Small intestine (tissue), 7 donors: ENCODE results near the gene CCDC188. TPM values are rescaled to one million over a fixed set of nuclear protein-coding genes. Genes with fewer than 3 reads are reported as not detected.
A peak's percentile ranks its signal among the peaks of the same experiment; 100 is the strongest.

Experiments used
- DNase-seq, 2 donors: peaks; one replicate each; pipeline versions ENCODE4 v3.0.0 to v3.0.0-alpha.2; 2013
- FAIRE-seq: peaks from 2 replicates; lab custom pipeline; 2012; peaks lifted over from hg19 to GRCh38; lab: Jason Lieb, UNC
- H3K27ac ChIP-seq, 3 donors: one replicate each; pipeline ENCODE4 v1.5.1; 2013; ENCODE audit warnings: low read length in 2 of 3, mild to moderate bottlenecking in 2 of 3, control low read depth in 1 of 3, inconsistent platforms in 1 of 3, low read depth in 1 of 3, moderate library complexity in 1 of 3
- H3K27me3 ChIP-seq, 3 donors: one replicate each; pipeline ENCODE4 v1.6.1; 2013; ENCODE audit warnings: low read length in 3 of 3, inconsistent platforms in 1 of 3; ENCODE audit not compliant: control insufficient read depth in 3 of 3, insufficient read depth in 3 of 3
- H3K36me3 ChIP-seq, 3 donors: one replicate each; pipeline ENCODE4 v1.6.1; 2013; ENCODE audit warnings: low read length in 3 of 3, inconsistent platforms in 1 of 3, low read depth in 1 of 3, mild to moderate bottlenecking in 1 of 3, moderate library complexity in 1 of 3; ENCODE audit not compliant: control insufficient read depth in 3 of 3, insufficient read depth in 2 of 3
- H3K4me1 ChIP-seq, 3 donors: one replicate each; pipeline ENCODE4 v1.6.1; 2013; ENCODE audit warnings: low read length in 2 of 3, inconsistent platforms in 1 of 3, low read depth in 1 of 3, mild to moderate bottlenecking in 1 of 3, moderate library complexity in 1 of 3; ENCODE audit not compliant: control insufficient read depth in 3 of 3, insufficient read depth in 2 of 3
- H3K4me3 ChIP-seq, 3 donors: one replicate each; pipeline ENCODE4 v1.5.1; 2013; ENCODE audit warnings: low read length in 3 of 3, control low read depth in 1 of 3, inconsistent platforms in 1 of 3, low read depth in 1 of 3, mild to moderate bottlenecking in 1 of 3, moderate library complexity in 1 of 3
- H3K9me3 ChIP-seq, 2 donors: one replicate each; pipeline ENCODE4 v1.6.1; 2013; ENCODE audit warnings: low read depth in 1 of 2, low read length in 1 of 2; ENCODE audit not compliant: control insufficient read depth in 2 of 2, insufficient read depth in 1 of 2
- WGBS, 3 donors: extraction: QIAGEN DNeasy Blood & Tissue Kit; methylation state at CpG; one replicate each; pipeline ENCODE4 v1.1.7; 2013; 5-methylcytosine and 5-hydroxymethylcytosine counted together
- polyA plus RNA-seq, 4 donors: library from polyadenylated mRNA; stranded (reverse) in 3 of 4; unstranded in 1 of 4; fragments of 200-250 nt in 3 of 4; fragments of 120-200 nt in 1 of 4; gene quantifications; one replicate each; pipeline versions ENCODE4 v1.2.1 to v1.2.3, GENCODE V29; 2013
- donor health status: healthy with polysubstance abuse.
- donor health status: control.
- donor health status: control.
- donor health status: Bipolar disorder and iron deficiency.
- donor health status: healthy.

The CCDC188 gene
- polyA plus RNA-seq, 4 donors = 1.2 to 1.6 TPM; not detected in 2

DNA sequence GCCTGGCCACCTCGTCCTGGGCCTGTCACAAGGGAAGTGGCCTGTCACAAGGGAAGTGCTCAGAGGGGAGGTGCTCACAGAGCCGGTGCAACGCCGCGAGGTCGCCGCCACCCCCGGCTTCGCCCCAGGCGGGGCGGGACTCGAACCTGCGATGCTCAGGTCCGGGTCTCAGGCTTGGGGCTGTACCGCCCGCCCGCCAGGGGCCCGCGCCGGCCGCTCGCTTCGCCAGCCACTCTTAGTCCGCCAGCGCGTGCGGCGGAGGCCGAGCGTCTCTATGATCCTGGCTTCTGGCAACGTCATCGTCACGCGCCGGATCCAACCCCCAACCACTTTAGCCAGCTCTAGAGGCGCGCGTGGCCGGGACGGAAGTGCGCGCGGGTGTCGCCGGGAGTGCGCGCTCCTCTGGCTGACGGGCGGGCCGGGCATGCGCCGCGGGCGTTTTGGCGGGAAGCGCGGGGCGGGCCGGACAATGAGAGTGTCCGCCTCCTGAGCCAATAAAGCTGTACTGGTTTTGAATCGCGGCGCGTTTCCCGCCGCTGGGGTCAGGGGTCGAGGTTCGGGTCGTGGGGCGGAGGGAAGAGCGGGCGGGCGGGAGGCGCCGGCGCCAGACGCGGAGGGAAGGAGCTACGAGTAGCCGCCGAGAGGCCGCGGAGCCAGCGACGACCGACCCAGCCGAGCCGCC is 33.8 kb downstream of the CCDC188 start, which contains the start of gene TRMT2A:
TRMT2A (minus strand) TSS at position 276 of the 682 bp plus-strand sequence. CDS start 320 bp downstream, outside the sequence.
- Histone ChIP-seq H3K36me3 (peaks cover under 1 to 73% (median 2%) of the 10 kb centered on the region in 3 donors), H3K9me3 (no peaks in the 10 kb centered on the region), H3K4me3 (peak within 1 kb of the TSS; percentile 81 to 94 (median 90)), H3K27me3 (no peaks in the 10 kb centered on the region), H3K4me1 (peaks cover 3 to 14% (median 6%) of the 10 kb centered on the region in 3 donors), H3K27ac (peak within 1 kb of the TSS; percentile 59 to 89 (median 69))
- peak; percentile 97 to 100 for DNase-seq
- WGBS, 3 donors = 0 to 1% (median 0%) methylated on average over 60 to 88 of the region's 88 CpGs
- no peak for FAIRE-seq

DNA sequence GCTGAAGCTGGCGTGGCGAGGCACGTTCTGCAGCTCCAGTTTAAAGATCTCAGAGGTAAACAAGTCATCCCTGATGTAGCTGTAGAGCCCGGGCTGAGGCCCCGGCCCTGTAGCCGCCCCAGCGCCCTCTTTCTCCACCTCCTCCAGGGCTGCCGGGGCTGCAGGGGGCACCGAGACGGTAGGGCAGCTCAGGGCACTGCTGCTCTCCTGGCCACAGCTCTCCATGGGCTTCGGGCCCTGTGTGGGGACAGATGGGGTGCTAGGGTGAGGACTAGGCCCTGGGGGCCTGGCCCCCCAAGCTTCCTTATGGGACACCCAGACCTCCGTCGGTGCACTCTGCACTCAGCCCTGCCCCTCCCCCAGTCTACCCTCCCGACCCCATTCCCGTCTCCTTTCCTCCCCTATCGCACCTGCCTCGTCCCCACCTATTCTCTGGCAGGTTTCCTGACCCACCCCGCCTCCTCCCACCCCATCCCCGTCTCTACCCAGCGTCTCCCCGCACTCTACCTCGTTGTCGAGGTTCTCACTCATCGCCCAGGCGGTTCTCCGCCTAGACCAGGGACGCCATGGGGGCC is 34.4 kb downstream of the CCDC188 start:
- FAIRE-seq (no peak), DNase-seq (no peak)
- H3K27me3 ChIP-seq = no peaks in the 10 kb centered on the region
- H3K27ac ChIP-seq = peak overlapping the region; percentile 59 to 89 (median 69)
- H3K4me3 ChIP-seq = peak overlapping the region; percentile 61 to 94 (median 90)
- peaks cover 3 to 14% (median 6%) of the 10 kb centered on the region in 3 donors for H3K4me1 ChIP-seq
- H3K36me3 ChIP-seq = peaks cover 0 to 73% (median under 1%) of the 10 kb centered on the region in 3 donors
- H3K9me3 ChIP-seq = no peaks in the 10 kb centered on the region
- WGBS, 3 donors = 4 to 8% (median 5%) methylated on average over 24 to 27 of the region's 27 CpGs

DNA sequence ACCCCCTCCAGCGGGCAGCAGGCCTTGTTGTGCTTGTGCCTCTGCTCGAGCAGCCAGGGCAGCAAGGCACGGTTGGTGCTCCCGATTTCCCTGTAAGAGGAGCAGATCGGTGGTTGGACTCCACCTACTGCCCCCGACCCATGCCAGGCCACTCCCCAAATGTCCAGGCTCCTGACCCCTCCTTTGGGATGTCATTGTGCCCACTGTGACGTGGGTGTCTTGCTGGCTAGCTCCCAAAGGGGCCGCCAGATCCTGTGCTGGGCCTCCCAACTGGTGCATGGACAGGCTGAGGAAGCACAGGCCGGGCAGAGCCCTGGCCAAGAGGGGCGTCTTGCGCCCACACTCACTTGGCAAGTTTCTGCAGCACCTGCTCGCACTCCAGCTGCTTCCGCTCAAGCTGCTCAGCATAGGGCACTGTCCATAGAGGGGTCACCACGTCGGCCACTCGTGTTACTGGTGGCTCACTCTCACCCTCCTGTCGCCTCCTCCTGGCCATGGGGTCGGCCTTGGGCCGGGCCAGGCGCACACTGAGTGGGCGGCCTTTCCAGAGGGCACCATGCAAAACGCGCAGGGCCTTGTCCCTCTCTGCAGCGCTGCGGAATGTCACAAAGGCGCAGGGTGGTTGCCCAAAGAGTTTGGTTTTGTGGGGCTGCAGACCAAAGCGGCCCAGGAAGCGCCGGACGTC is 35.0 kb downstream of the CCDC188 start, which contains the start of gene RANBP1:
RANBP1 (plus strand) TSS at position 414 of the 685 bp plus-strand sequence; CDS start at position 495, 81 bp downstream.
- FAIRE-seq = no peak

DNA sequence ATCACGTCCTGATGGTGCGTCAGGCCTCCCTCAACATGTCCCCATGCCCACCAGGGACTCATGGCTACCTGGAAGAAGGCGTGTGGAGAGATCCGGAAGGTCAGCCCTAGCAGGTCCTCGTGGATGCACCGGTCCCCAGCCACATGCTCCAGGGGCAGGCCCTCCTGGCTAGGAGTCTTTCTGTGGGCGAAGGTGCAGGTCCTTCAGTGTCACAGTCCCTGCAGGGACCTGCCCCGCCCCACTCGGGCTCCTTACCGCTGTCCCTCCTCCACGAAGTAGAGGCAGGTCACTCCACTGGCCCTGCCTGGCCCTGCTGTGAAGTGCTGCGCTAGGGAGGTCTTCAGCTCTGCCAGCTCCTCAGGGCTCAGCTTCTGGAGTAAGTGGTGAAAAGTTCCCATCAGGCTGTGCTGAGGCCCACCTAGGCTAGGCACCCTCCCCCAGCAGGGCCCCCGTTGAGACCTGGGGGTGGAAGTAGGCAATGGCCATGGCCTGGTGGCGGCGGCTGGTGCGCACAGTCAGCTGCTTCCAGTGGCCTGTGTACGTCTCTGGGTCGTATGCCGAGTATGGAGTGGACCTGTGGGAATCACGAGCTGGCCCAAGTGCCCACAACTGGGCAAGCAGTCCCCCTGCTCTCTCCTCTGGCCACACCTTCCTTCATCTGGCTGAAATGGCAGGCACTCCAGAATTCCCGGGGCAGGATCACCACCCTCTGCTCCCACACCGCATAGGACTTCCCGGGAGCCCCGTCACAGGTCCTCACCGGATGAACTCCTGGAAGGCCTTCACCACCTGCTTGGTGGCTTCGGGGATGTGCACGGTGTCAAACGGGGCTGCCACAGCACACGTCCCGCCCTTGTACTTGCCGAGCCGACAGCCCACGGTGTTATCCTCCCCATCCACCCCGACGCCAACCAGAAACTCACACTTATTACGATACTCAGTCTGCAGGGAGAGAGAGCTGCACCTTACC is 36.1 kb downstream of the CCDC188 start:
- FAIRE-seq (no peak), DNase-seq (no peak)
- 90 to 91% (median 90%) methylated on average over 36 of the region's 36 CpGs for WGBS, 3 donors
- Histone ChIP-seq H3K4me1 (peaks cover 3 to 9% (median 6%) of the 10 kb centered on the region in 3 donors), H3K27me3 (no peaks in the 10 kb centered on the region), H3K27ac (no peak overlapping the region), H3K36me3 (peaks cover 0 to 74% (median 0%) of the 10 kb centered on the region in 3 donors), H3K9me3 (no peaks in the 10 kb centered on the region), H3K4me3 (no peak overlapping the region)

More for the DNA sequence above, 35.0 kb downstream of the CCDC188 start, which contains the start of gene RANBP1:
- peaks cover 3 to 14% (median 6%) of the 10 kb centered on the region in 3 donors for H3K4me1 ChIP-seq
- H3K4me3 ChIP-seq = peak within 1 kb of the TSS; percentile 61 to 94 (median 90)
- no peaks in the 10 kb centered on the region for H3K27me3 ChIP-seq
- H3K27ac ChIP-seq = peak within 1 kb of the TSS; percentile 59 to 89 (median 69)
- peaks cover 0 to 74% (median 0%) of the 10 kb centered on the region in 3 donors for H3K36me3 ChIP-seq
- 54 to 69% (median 65%) methylated on average over 30 of the region's 30 CpGs for WGBS, 3 donors
- no peaks in the 10 kb centered on the region for H3K9me3 ChIP-seq
- no peak for DNase-seq

DNA sequence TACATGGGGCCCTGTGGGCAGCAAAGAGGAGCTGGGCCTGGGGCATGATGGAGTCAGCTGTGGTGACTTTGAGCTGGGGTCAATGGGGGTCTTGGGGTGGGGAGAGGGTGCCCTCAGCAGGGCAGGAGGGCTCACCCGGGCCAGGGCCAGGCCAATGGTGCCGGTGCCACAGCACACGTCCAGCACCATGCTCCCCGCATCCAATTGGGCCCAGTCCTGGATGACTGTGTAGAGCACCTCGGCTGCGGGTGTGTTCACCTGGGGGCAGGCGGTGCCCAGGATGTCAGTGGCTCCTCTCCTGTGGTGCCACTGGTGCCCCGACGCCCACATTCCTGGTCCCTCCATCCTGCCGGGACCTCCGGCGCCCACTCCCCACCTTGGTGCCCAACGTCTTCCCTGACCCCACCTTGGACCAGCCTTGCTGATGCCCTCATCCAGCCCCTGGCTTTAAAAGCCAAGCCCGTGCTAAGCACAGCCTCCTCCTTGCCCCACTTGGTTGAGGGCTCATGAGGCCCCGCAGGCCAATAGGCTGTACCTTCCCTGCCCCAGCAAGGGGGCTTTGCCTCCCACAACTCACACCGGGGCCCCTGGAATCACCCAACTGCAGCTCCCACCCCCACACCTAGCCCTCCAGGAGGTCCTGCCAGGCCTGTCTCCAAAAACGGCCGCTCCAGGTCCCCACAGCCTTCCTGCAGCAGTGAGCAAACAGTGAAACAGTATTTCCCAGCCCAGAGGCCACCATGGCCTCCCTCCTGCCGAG is 37.1 kb downstream of the CCDC188 start:
- no peak for DNase-seq
- FAIRE-seq = no peak
- H3K27me3 ChIP-seq = no peaks in the 10 kb centered on the region
- no peaks in the 10 kb centered on the region for H3K9me3 ChIP-seq
- 89 to 91% (median 89%) methylated on average over 18 to 19 of the region's 19 CpGs for WGBS, 3 donors
- no peak overlapping the region for H3K4me3 ChIP-seq
- peaks cover 0 to 76% (median 0%) of the 10 kb centered on the region in 3 donors for H3K36me3 ChIP-seq
- H3K27ac ChIP-seq = no peak overlapping the region
- peaks cover 2 to 8% (median 3%) of the 10 kb centered on the region in 3 donors for H3K4me1 ChIP-seq

DNA sequence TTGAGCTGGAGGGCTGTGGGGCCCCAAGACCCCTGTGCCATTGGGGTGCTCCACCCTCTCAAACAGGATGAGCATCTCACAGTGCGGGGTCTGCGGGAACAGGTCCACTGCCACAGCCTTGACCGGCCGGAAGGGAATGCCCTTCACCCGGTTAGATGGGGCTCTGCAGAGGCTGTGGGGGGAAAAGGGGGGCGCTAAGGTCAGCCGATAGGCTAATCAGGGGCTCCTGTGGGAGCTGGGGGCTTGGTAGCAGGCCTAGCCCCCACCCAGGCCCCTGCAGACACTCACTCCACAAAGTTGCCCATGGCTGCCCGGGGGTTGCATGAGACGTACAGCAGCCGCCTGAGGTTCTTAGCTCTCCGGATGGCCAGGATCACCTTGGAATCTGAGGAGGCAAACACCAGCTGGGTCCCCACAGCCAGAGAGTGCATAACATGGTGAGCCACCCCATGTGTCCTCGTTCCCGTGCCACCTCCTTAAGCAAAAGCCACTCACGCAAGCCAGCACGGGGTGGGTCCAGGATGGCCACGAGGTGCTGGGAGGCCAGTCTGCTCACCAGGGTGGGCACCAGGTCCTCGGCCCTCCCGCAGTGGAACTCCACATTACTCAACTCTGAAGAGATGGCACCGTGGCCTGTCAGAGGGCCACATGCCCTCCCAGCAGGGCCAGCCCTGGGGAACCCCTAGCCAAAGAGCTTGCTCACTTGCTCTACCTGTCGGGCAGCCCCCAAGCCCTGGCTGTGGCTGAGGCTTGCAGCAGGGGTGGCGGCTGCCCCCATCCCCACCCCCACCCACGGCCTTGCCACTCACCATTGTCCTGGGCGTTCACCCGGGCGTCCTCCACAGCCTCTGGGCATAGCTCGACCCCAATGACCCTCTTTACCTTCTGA is 38.0 kb downstream of the CCDC188 start:
- WGBS, 3 donors = 84 to 85% (median 85%) methylated on average over 25 to 26 of the region's 26 CpGs
- no peak overlapping the region for H3K4me3 ChIP-seq
- H3K9me3 ChIP-seq = no peaks in the 10 kb centered on the region
- FAIRE-seq (no peak), DNase-seq (no peak)
- H3K27me3 ChIP-seq = no peaks in the 10 kb centered on the region
- peaks cover 0 to 82% (median 2%) of the 10 kb centered on the region in 3 donors for H3K36me3 ChIP-seq
- H3K27ac ChIP-seq = no peak overlapping the region
- H3K4me1 ChIP-seq = peaks cover 0 to 4% (median 0%) of the 10 kb centered on the region in 3 donors
